ENCODE data around the gene WBP2. TPM values are rescaled to one million over a fixed set of nuclear protein-coding genes. Genes with fewer than 3 reads are reported as not detected.

Gene WBP2
- total and polyA plus RNA-seq, 2 of the 13 experiments (the other 11 are each of a cell fraction or from before 2014, with no cell fraction given), result 29.2 to 29.5 TPM

DNA sequence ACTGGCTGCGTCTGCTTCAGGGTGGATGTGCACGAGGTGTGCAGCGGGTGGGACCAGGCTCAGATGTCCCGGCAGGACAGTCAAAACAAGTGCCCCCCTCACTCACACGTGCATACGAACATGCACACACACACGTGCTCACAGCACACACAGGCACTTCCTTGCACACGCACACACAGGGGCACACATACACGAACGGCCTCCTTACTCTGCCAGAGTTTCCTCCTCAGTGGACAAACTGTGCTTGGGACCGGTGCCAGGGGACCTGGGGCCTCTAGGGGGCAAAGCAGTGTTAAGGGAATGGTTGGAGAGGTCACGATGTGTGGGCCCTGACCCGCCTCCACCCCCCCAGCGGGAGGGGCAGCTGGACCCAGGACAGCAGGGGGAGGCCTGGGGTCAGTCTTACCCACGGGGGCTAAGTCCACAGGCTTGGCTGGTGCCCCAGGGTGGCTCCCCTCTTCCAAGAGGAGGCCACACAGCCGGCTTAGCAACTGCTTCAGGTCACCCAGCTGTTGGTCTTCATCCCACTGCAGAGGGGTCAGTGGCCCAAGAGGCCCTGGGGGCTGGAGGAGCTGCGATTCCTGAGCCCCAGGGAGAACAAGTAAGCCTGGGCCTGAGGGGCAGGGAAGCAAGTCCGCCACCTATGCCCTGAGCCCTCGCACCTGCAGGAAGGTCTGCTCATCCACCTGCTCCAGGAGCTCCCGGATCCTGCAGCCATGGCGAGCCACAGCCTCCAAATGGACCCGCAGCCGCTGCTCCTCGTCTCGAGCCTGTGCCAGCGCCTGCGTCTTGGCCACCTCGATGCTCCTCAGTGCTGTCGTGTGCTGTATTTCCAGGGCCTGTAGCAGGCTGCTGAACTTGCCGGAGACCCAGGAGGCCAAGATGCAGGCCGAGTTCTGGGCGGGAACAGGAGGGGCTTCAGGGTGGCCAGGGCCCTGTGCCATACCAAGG is 36.7 kb upstream of the WBP2 start (continued):
- TF ChIP-seq PCBP2 (optimal IDR thresholded peaks at IDR 0.05; ENCODE audit: low read depth, low read length, poor library complexity, severe bottlenecking), result no peak
- TF ChIP-seq AHR (CRISPR knock-in tag; IDR thresholded peaks at IDR 0.05), result 0 out of 2 replicates have a peak, but pooled peaks have one; percentile 62
- TF ChIP-seq RBM22 (optimal IDR thresholded peaks at IDR 0.05; ENCODE audit: low read length), result no peak
- peak; percentile 80 for TF ChIP-seq MIER2 (CRISPR knock-in tag; IDR thresholded peaks at IDR 0.05)
- TF ChIP-seq MEIS2 (CRISPR knock-in tag; IDR thresholded peaks at IDR 0.05), result peak; percentile 42; the same call in 1 of the 2 replicates
- peak; percentile 31; the same call in 1 of the 2 replicates for TF ChIP-seq TP53 (CRISPR knock-in tag; conservative IDR thresholded peaks at IDR 0.05)
- 0 out of 2 replicates have a peak, but pooled peaks have one; percentile 19 for TF ChIP-seq ZNF644 (CRISPR knock-in tag; IDR thresholded peaks at IDR 0.05; ENCODE audit: low read depth)
- TF ChIP-seq KDM1A (CRISPR knock-in tag; IDR thresholded peaks at IDR 0.05), result no peak
- TF ChIP-seq HNRNPL (IDR thresholded peaks at IDR 0.05; ENCODE audit: low read depth, low read length), result peak; percentile 91; the same call in 1 of the 2 replicates
- TF ChIP-seq, protein P1, sequence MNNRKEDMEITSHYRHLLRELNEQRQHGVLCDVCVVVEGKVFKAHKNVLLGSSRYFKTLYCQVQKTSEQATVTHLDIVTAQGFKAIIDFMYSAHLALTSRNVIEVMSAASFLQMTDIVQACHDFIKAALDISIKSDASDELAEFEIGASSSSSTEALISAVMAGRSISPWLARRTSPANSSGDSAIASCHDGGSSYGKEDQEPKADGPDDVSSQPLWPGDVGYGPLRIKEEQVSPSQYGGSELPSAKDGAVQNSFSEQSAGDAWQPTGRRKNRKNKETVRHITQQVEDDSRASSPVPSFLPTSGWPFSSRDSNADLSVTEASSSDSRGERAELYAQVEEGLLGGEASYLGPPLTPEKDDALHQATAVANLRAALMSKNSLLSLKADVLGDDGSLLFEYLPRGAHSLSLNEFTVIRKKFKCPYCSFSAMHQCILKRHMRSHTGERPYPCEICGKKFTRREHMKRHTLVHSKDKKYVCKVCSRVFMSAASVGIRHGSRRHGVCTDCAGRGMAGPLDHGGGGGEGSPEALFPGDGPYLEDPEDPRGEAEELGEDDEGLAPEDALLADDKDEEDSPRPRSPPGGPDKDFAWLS (CRISPR knock-in tag; IDR thresholded peaks at IDR 0.05; ENCODE audit: borderline replicate concordance), result peak; percentile 92
- peak; percentile 62 for TF ChIP-seq U2AF1 (optimal IDR thresholded peaks at IDR 0.05; ENCODE audit: low read depth, low read length)
- TF ChIP-seq POLR2G (IDR thresholded peaks at IDR 0.05; ENCODE audit: low read depth, low read length), result no peak
- peak; percentile 75; the same call in 1 of the 2 replicates for TF ChIP-seq ZNF335 (CRISPR knock-in tag; IDR thresholded peaks at IDR 0.05)
- TF ChIP-seq ZNF556 (CRISPR knock-in tag; IDR thresholded peaks at IDR 0.05; ENCODE audit: borderline replicate concordance), result no peak; the same call in 1 of the 2 replicates
- no peak for TF ChIP-seq SRY (CRISPR knock-in tag; IDR thresholded peaks at IDR 0.05)
- TF ChIP-seq, protein P2, sequence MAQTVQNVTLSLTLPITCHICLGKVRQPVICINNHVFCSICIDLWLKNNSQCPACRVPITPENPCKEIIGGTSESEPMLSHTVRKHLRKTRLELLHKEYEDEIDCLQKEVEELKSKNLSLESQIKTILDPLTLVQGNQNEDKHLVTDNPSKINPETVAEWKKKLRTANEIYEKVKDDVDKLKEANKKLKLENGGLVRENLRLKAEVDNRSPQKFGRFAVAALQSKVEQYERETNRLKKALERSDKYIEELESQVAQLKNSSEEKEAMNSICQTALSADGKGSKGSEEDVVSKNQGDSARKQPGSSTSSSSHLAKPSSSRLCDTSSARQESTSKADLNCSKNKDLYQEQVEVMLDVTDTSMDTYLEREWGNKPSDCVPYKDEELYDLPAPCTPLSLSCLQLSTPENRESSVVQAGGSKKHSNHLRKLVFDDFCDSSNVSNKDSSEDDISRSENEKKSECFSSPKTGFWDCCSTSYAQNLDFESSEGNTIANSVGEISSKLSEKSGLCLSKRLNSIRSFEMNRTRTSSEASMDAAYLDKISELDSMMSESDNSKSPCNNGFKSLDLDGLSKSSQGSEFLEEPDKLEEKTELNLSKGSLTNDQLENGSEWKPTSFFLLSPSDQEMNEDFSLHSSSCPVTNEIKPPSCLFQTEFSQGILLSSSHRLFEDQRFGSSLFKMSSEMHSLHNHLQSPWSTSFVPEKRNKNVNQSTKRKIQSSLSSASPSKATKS (CRISPR knock-in tag; IDR thresholded peaks at IDR 0.05), result no peak
- no peak for TF ChIP-seq FOXP1 (IDR thresholded peaks at IDR 0.05)
- TF ChIP-seq FOXP1 (CRISPR knock-in tag; IDR thresholded peaks at IDR 0.05), result peak; percentile 47; the same call in 1 of the 2 replicates
- TF ChIP-seq TOE1 (CRISPR knock-in tag; IDR thresholded peaks at IDR 0.05), result 0 out of 2 replicates have a peak, but pooled peaks have one; percentile 44
- TF ChIP-seq U2AF2 (IDR thresholded peaks at IDR 0.05; ENCODE audit: low read depth, low read length), result no peak
- TF ChIP-seq, protein P3, sequence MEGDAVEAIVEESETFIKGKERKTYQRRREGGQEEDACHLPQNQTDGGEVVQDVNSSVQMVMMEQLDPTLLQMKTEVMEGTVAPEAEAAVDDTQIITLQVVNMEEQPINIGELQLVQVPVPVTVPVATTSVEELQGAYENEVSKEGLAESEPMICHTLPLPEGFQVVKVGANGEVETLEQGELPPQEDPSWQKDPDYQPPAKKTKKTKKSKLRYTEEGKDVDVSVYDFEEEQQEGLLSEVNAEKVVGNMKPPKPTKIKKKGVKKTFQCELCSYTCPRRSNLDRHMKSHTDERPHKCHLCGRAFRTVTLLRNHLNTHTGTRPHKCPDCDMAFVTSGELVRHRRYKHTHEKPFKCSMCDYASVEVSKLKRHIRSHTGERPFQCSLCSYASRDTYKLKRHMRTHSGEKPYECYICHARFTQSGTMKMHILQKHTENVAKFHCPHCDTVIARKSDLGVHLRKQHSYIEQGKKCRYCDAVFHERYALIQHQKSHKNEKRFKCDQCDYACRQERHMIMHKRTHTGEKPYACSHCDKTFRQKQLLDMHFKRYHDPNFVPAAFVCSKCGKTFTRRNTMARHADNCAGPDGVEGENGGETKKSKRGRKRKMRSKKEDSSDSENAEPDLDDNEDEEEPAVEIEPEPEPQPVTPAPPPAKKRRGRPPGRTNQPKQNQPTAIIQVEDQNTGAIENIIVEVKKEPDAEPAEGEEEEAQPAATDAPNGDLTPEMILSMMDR (CRISPR knock-in tag; IDR thresholded peaks at IDR 0.05), result peak; percentile 72

All from HepG2 (cell line).